Cardiac atrium fibroblast (primary cell): Measurements from ENCODE around the gene IRF9. TPM values are rescaled to one million over a fixed set of nuclear protein-coding genes. Genes with fewer than 3 reads are reported as not detected.

Experiments used
- total RNA-seq: library from RNA; depleted of rRNA; stranded (reverse); fragments of >200 nt; gene quantifications from 2 replicates; pipeline ENCODE4 v1.2.3, GENCODE V29; 2015

The IRF9 gene
- total RNA-seq, 1 donor from 2014 or later, result 65.2 TPM

Other genes with a start within 250 kb of the IRF9 start
- gene DHRS4, start 207.5 kb upstream of the IRF9 start, total RNA-seq, result 31.2 and 36.6 TPM in 2 replicates
- 9.0 and 16.8 TPM in 2 replicates for gene DHRS4L2, start 172.3 kb upstream of the IRF9 start, total RNA-seq
- 0.16 TPM in 1 of 2 replicates, not detected in the other for gene CARMIL3, start 109.3 kb upstream of the IRF9 start, total RNA-seq
- not detected in 2 replicates for gene CPNE6, start 89.7 kb upstream of the IRF9 start, total RNA-seq
- 32.7 and 43.4 TPM in 2 replicates for gene PCK2, start 67.0 kb upstream of the IRF9 start, total RNA-seq
- 27.5 and 28.7 TPM in 2 replicates for gene DCAF11, start 46.5 kb upstream of the IRF9 start, total RNA-seq
- 0.32 TPM in 1 of 2 replicates, not detected in the other for gene NRL, start 46.3 kb upstream of the IRF9 start, total RNA-seq
- gene FITM1, start 30.6 kb upstream of the IRF9 start, total RNA-seq, result 0.32 TPM in 1 of 2 replicates, not detected in the other
- 151 and 174 TPM in 2 replicates for gene PSME1, start 25.1 kb upstream of the IRF9 start, total RNA-seq
- gene EMC9, start 19.7 kb upstream of the IRF9 start, total RNA-seq, result 14.4 and 27.4 TPM in 2 replicates
- gene PSME2, start 14.7 kb upstream of the IRF9 start, total RNA-seq, result 44.6 and 52.2 TPM in 2 replicates
- 24.2 and 25.6 TPM in 2 replicates for gene RNF31, start 13.8 kb upstream of the IRF9 start, total RNA-seq
- 2.9 TPM in 1 of 2 replicates, not detected in the other for gene REC8, start 10.8 kb downstream of the IRF9 start, total RNA-seq
- gene IPO4, start 27.6 kb downstream of the IRF9 start, total RNA-seq, result 24.2 and 39.0 TPM in 2 replicates
- 71.5 and 84.7 TPM in 2 replicates for gene TM9SF1, start 34.2 kb downstream of the IRF9 start, total RNA-seq
- not detected in 2 replicates for gene TSSK4, start 44.4 kb downstream of the IRF9 start, total RNA-seq
- 34.7 TPM in 2 replicates for gene CHMP4A, start 52.2 kb downstream of the IRF9 start, total RNA-seq
- 6.7 and 9.2 TPM in 2 replicates for gene MDP1, start 54.8 kb downstream of the IRF9 start, total RNA-seq
- gene NEDD8, start 71.1 kb downstream of the IRF9 start, total RNA-seq, result 140 and 176 TPM in 2 replicates
- gene GMPR2, start 71.7 kb downstream of the IRF9 start, total RNA-seq, result 41.7 and 96.7 TPM in 2 replicates
- 42.1 and 42.6 TPM in 2 replicates for gene TINF2, start 81.4 kb downstream of the IRF9 start, total RNA-seq
- 0.16 and 0.72 TPM in 2 replicates for gene TGM1, start 101.9 kb downstream of the IRF9 start, total RNA-seq
- gene RABGGTA, start 110.3 kb downstream of the IRF9 start, total RNA-seq, result 25.9 and 39.9 TPM in 2 replicates
- gene DHRS1, start 138.5 kb downstream of the IRF9 start, total RNA-seq, result 11.3 and 19.0 TPM in 2 replicates
- 12.6 and 13.9 TPM in 2 replicates for gene NOP9, start 138.6 kb downstream of the IRF9 start, total RNA-seq
- gene CIDEB, start 146.7 kb downstream of the IRF9 start, total RNA-seq, result 0.18 and 2.8 TPM in 2 replicates
- gene LTB4R2, start 148.9 kb downstream of the IRF9 start, total RNA-seq, result 1.4 and 2.1 TPM in 2 replicates
- 3.6 and 6.3 TPM in 2 replicates for gene LTB4R, start 150.2 kb downstream of the IRF9 start, total RNA-seq
- 1.8 and 2.3 TPM in 2 replicates for gene ADCY4, start 173.8 kb downstream of the IRF9 start, total RNA-seq
- gene RIPK3, start 178.7 kb downstream of the IRF9 start, total RNA-seq, result 0.36 TPM in 1 of 2 replicates, not detected in the other
- 40.0 and 41.9 TPM in 2 replicates for gene NFATC4, start 206.9 kb downstream of the IRF9 start, total RNA-seq
- 6.3 and 11.7 TPM in 2 replicates for gene NYNRIN, start 237.7 kb downstream of the IRF9 start, total RNA-seq